ENCODE data around the gene RSBN1. TPM values are rescaled to one million over a fixed set of nuclear protein-coding genes. Genes with fewer than 3 reads are reported as not detected.
A peak's percentile ranks its signal among the peaks of the same experiment; 100 is the strongest.

Gene RSBN1
- total RNA-seq, 1 experiment from 2014 or later: 16.6 TPM

GRCh38 chr1:113786069-113786468 lies 26.2 kb downstream of the RSBN1 start:
- Histone ChIP-seq H3K4me1 (ENCODE audit: control insufficient read depth in 1 of 2, insufficient read depth in 2 of 2, low read length in 2 of 2) (peaks cover 3 to 12% of the 10 kb centered on the region in 2 experiments), H3K9ac (ENCODE audit: low read length) (no peak overlapping the region), H3K9me3 (ENCODE audit: control insufficient read depth in 1 of 2, insufficient read depth in 1 of 2, low read depth in 1 of 2, low read length in 2 of 2) (no peaks in the 10 kb centered on the region), H3K9me2 (ENCODE audit: insufficient read depth) (no peaks in the 10 kb centered on the region), H3K27me3 (ENCODE audit: insufficient read depth, low read length) (no peaks in the 10 kb centered on the region), H3K4me3 (replicated peaks in 1 of 2; ENCODE audit: low read depth in 1 of 2, low read length in 2 of 2) (no peak overlapping the region), H4K20me1 (ENCODE audit: insufficient read depth) (no peaks in the 10 kb centered on the region), H3K27ac (ENCODE audit: low read depth, low read length) (no peak overlapping the region), H3K36me3 (ENCODE audit: control insufficient read depth in 1 of 2, insufficient read depth in 2 of 2, low read length in 2 of 2) (no peaks in the 10 kb centered on the region), H2AFZ (ENCODE audit: low read depth, low read length, poor library complexity, severe bottlenecking) (no peak overlapping the region), H3K79me2 (ENCODE audit: insufficient read depth, low read length) (peaks cover 51% of the 10 kb centered on the region), H3K4me2 (ENCODE audit: low read length) (peak overlapping the region; percentile 24)
- BruUV-seq (replicated peaks): no TSS peak
- no peak for DNase-seq (ENCODE audit: low read depth, low spot score)
- no peak for ATAC-seq
- POLR2A ChIA-PET: no interaction called here
- intact Hi-C loops (cut with micrococcal nuclease): no loop called here
- RAD21 ChIA-PET (ENCODE audit: low non-redundant PET in 1 of 2, low total read pairs in 2 of 2, uncharacterized antibody in 2 of 2, unreplicated experiment in 2 of 2): interaction anchor here in 1 of 2 experiments (0.7 kb wide), 1 partner anchor 10 kb away, joined by 3 read pairs; no protein-coding TSS in a partner anchor
- TF ChIP-seq POLR2AphosphoS5 (IDR thresholded peaks at IDR 0.05; ENCODE audit: low read depth, low read length) (no peak), ZBTB33 (IDR thresholded peaks at IDR 0.05; ENCODE audit: extremely low read depth, insufficient replicate concordance, low read length) (no peak), POLR2A (IDR thresholded peaks at IDR 0.05; ENCODE audit: borderline replicate concordance, extremely low read depth, insufficient read depth, insufficient read length) (no peak), SP1 (IDR thresholded peaks at IDR 0.05; ENCODE audit: low read depth) (no peak), ZFX (IDR thresholded peaks at IDR 0.05) (no peak), CEBPB (IDR thresholded peaks at IDR 0.05; ENCODE audit: low read depth) (no peak)
- CTCF ChIA-PET: no interaction called here

GRCh38 chr1:113784104-113784779 lies 28.0 kb downstream of the RSBN1 start:
- ATAC-seq (no peak), DNase-seq (ENCODE audit: low read depth, low spot score) (no peak)
- no peak for TF ChIP-seq EZH2 (IDR thresholded peaks at IDR 0.05)
- no peak for TF ChIP-seq ATF3 (IDR thresholded peaks at IDR 0.05)
- ChIA-PET POLR2A (no interaction called here), CTCF (no interaction called here), RAD21 (ENCODE audit: low non-redundant PET in 1 of 2, low total read pairs in 2 of 2, uncharacterized antibody in 2 of 2, unreplicated experiment in 2 of 2) (no interaction called here)
- Histone ChIP-seq H3K4me2 (ENCODE audit: low read length) (no peak overlapping the region), H3K4me1 (ENCODE audit: control insufficient read depth in 1 of 2, insufficient read depth in 2 of 2, low read length in 2 of 2) (peaks cover 3 to 12% of the 10 kb centered on the region in 2 experiments), H3K27ac (ENCODE audit: low read depth, low read length) (no peak overlapping the region), H3K27me3 (ENCODE audit: insufficient read depth, low read length) (no peaks in the 10 kb centered on the region), H3K79me2 (ENCODE audit: insufficient read depth, low read length) (peaks cover 66% of the 10 kb centered on the region), H3K9me3 (ENCODE audit: control insufficient read depth in 1 of 2, insufficient read depth in 1 of 2, low read depth in 1 of 2, low read length in 2 of 2) (no peaks in the 10 kb centered on the region), H3K9me2 (ENCODE audit: insufficient read depth) (no peaks in the 10 kb centered on the region), H3K9ac (ENCODE audit: low read length) (no peak overlapping the region), H3K4me3 (replicated peaks in 1 of 2; ENCODE audit: low read depth in 1 of 2, low read length in 2 of 2) (no peak overlapping the region), H3K36me3 (ENCODE audit: control insufficient read depth in 1 of 2, insufficient read depth in 2 of 2, low read length in 2 of 2) (no peaks in the 10 kb centered on the region), H4K20me1 (ENCODE audit: insufficient read depth) (no peaks in the 10 kb centered on the region), H2AFZ (ENCODE audit: low read depth, low read length, poor library complexity, severe bottlenecking) (no peak overlapping the region)
- intact Hi-C loops (cut with micrococcal nuclease): no loop called here
- BruUV-seq (replicated peaks): no TSS peak
